Ureter (tissue), 1 donor: ENCODE measurements around the gene CLEC3A. TPM values are rescaled to one million over a fixed set of nuclear protein-coding genes. Genes with fewer than 3 reads are reported as not detected.
A peak's percentile ranks its signal among the peaks of the same experiment; 100 is the strongest.
"Not testable (repeated sequence)": the region's sequence is repeated elsewhere in the genome, so short reads cannot be mapped to it uniquely, and the experiment has no call there.

Experiments
- DNase-seq: peaks from one replicate; pipeline ENCODE4 v3.0.0-alpha.2; 2020; ENCODE audit warnings: low spot score
- total RNA-seq: library from RNA; stranded (reverse); gene quantifications from one replicate; pipeline ENCODE4 v1.2.4, GENCODE V29; 2023
- donor health status: DM: yes; HTN: yes; CAD: no.

CLEC3A gene
- total RNA-seq, 1 donor from 2014 or later: not detected

DNA sequence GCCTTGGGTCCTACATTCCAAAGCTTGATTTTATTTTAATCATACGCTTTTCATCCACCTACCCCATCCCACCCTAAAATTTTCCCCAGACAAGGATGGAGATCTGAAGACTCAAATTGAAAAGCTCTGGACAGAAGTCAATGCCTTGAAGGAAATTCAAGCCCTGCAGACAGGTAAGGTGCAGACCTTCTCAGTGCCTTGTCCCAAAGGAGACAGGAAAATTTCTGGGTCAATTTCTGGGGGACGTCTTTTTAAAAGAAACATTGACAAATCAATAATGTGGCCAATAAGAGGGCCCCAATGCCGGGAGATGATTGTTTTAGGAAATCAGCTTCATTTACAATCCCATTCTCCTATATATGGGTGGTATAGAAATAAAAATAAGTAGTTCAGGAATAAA lies 5.7 kb downstream of the CLEC3A start:
- DNase-seq: no peak

GRCh38 chr16:78034530-78034929 lies 12.2 kb downstream of the CLEC3A start:
- DNase-seq: no peak

DNA sequence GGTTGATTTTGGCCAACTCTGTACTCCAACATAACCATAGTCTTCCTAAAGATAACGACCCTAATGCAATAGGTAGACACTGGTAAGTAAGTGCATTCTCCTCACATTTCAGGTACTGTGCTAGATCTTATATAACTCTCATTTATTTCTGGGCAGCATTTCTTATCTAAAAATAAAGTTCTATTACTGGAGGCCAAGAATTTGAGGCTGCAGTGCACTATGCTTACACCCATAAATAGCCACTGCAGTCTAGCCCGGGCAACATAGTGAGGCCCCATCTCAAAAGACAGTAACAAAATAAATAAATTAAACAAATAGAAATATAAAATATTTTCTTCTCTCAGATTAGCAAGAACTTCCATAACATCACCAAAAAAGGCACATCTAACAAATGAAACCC lies 12.7 kb downstream of the CLEC3A start:
- no peak for DNase-seq

- no peak for DNase-seq
These were observed 18.0 kb downstream of the CLEC3A start for GRCh38 chr16:78040396-78040795.

GRCh38 chr16:78045865-78046581 lies 23.7 kb downstream of the CLEC3A start:
- DNase-seq: peak; percentile 49

DNA sequence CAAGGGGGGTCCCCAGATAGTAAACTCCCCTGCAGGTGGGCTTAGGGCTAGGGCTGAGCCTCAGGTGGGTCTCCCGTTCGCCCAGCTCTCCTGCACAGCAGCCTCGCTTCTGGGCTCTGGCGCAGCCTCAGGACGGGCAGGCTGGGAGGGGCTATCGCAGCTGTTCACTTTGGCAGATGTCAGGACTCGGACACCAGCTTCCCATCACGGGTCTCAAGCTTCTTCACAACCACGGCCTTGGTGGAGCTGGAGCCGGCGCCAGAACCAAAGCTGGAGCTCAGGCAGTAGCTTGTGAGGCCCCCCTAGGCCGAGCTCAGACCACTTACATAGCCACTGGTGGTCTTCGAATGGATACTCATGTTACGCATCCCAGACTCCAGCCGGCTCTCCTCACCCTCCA lies 26.0 kb downstream of the CLEC3A start:
- no peak for DNase-seq

DNA sequence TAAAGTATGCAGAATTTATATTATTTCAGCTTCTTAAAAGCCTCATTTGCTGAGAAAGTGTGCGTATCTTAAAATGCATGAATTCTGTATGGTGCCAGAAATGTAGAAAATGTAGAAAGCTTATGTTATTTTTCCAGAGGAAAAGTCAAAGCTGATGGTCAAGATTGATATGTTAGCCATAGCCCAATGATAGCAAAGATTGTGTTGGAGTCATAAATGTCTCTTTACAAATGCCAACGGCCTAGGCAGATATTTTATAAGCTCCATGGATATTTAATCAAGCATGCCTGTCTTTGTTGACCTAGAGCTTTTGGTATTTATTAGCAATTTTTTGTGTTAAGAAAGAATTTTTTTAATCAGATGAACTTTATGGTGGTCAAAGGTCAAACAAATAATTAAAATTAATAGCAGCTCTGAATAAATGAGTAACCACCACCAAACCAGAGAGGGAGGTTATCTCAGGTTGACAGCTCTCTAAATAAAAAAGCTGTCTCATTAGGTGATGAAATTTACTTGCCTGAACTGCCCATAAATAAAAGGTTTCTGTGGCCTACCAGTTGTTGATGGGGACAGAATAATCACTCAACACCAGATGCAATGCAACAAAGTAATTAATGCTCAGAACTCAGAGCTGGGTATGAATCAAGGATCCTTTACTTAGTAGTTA lies 28.5 kb downstream of the CLEC3A start:
- no peak for DNase-seq

- no peak for DNase-seq
These were observed 35.6 kb downstream of the CLEC3A start for GRCh38 chr16:78057803-78058564.

GRCh38 chr16:78059806-78060205 lies 37.5 kb downstream of the CLEC3A start:
- DNase-seq: not testable (repeated sequence)

- DNase-seq: no peak
These were observed 37.9 kb downstream of the CLEC3A start for GRCh38 chr16:78060295-78060694.

GRCh38 chr16:78060809-78061208 lies 38.5 kb downstream of the CLEC3A start:
- no peak for DNase-seq

GRCh38 chr16:78065319-78065718 lies 43.0 kb downstream of the CLEC3A start:
- no peak for DNase-seq

GRCh38 chr16:78069913-78070312 lies 47.6 kb downstream of the CLEC3A start:
- DNase-seq: no peak

GRCh38 chr16:78072275-78072674 lies 49.9 kb downstream of the CLEC3A start:
- no peak for DNase-seq

DNA sequence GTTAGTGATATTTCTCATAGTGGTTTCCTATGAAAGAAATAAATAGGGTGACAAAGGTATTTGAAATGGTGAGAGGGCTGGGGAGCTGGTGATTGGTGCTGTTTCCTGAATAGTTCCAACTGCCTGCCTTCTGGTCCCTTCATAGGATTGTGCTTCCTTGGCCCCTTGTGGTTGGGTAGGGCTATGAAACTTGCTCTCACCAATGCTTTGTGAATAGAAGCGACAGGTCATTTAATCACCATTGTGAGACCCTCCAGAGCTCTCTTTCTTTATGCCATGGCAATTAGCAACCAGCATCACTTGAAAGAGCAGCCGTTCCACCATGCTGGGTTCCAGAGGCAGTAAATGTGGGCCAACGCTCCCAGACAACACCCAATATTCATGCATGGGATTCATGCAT lies 53.5 kb downstream of the CLEC3A start:
- DNase-seq: no peak

DNA sequence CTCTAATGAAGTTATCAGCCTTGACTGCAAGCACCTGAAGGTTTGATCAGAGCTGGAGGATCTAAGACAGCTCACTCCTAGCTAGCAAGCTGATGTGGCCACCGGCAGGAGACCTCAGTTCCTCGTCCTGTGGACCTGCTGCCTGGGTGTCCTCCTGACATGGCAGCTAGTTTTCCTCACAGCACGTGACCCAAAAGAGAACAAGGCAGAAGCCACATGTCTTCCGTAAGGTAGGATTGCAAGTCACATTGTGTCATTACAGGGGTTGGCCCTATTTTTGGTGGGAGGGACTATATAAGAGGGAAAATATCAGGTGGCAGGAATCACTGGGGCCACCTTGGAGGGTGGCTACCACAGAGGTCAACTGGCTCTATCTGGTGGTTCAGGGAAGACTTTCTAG lies 59.0 kb downstream of the CLEC3A start:
- DNase-seq: no peak

Other genes starting within 250 kb of the CLEC3A start
- gene VAT1L, start 234.0 kb upstream of the CLEC3A start, total RNA-seq: 0.65 TPM
- gene WWOX, start 77.1 kb downstream of the CLEC3A start, total RNA-seq: 23.5 TPM